Measurements from ENCODE around the gene KCNIP2. TPM values are rescaled to one million over a fixed set of nuclear protein-coding genes. Genes with fewer than 3 reads are reported as not detected.

KCNIP2 gene
- total and polyA plus RNA-seq, 2 of the 4 experiments (the other 2 are of a cell fraction), result under 0.01 to 0.87 TPM

GRCh38 chr10:101828766-101829551 lies 14.6 kb downstream of the KCNIP2 start:
- Histone ChIP-seq H2BK5ac (ENCODE audit: low read depth, low read length, poor library complexity, severe bottlenecking) (no peak overlapping the region), H2AK9ac (replicated peaks; ENCODE audit: low read depth, low read length, poor library complexity) (peak overlapping the region; percentile 32), H3K56ac (ENCODE audit: extremely low read depth, insufficient read depth, low read length) (no peak overlapping the region), H3K9me1 (ENCODE audit: insufficient read depth, low read length) (peaks cover 26% of the 10 kb centered on the region), H2BK120ac (ENCODE audit: low read depth, low read length) (no peak overlapping the region), H2BK15ac (ENCODE audit: low read depth, low read length) (no peak overlapping the region), H2BK20ac (ENCODE audit: low read depth, low read length) (no peak overlapping the region), H3K36me3 (ENCODE audit: control insufficient read depth, insufficient read depth, low read length) (no peaks in the 10 kb centered on the region; the same call in 1 of the 2 replicates), H3K4me1 (ENCODE audit: control insufficient read depth, insufficient read depth, low read length) (peaks cover 6% of the 10 kb centered on the region), H3K23ac (ENCODE audit: low read depth, low read length) (no peak overlapping the region), H3K4ac (ENCODE audit: low read depth, low read length) (no peak overlapping the region), H4K5ac (ENCODE audit: low read depth, low read length) (no peak overlapping the region), H3K79me1 (ENCODE audit: low read depth in 1 of 2, low read length in 2 of 2) (peaks cover 0 to 25% of the 10 kb centered on the region in 2 experiments; a peak in 2 of 4 replicates), H3K9ac (ENCODE audit: low read depth, low read length) (no peak overlapping the region), H2AFZ (replicated peaks; ENCODE audit: low read length, poor library complexity) (no peak overlapping the region), H2AK5ac (ENCODE audit: low read depth, low read length) (no peak overlapping the region), H4K91ac (ENCODE audit: insufficient read depth, low read depth, low read length) (no peak overlapping the region), H3K18ac (ENCODE audit: low read depth, low read length) (no peak overlapping the region), H3K9me3 (ENCODE audit: control insufficient read depth, insufficient read depth, low read length) (no peaks in the 10 kb centered on the region), H3K14ac (replicated peaks; ENCODE audit: low read depth, low read length) (no peak overlapping the region), H4K20me1 (ENCODE audit: insufficient read depth, low read length) (peaks cover 8% of the 10 kb centered on the region), H3K4me3 (ENCODE audit: insufficient read depth, low read depth, low read length) (no peak overlapping the region), H3K4me2 (ENCODE audit: low read depth, low read length) (no peak overlapping the region), H3K27ac (ENCODE audit: insufficient read depth, low read length) (no peak overlapping the region), H3K27me3 (ENCODE audit: control insufficient read depth, insufficient read depth, low read length) (no peaks in the 10 kb centered on the region), H4K8ac (ENCODE audit: low read depth in 2 of 2, low read length in 2 of 2) (no peak overlapping the region)
- WGBS, 2 experiments (ENCODE audit: extremely low coverage in 2 of 2, insufficient read length in 1 of 2), result 75% methylated on average over 7 of the region's 39 CpGs; no CpG with 5 or more reads in 1 of the 2 experiments
- ChIA-PET POLR2A (ENCODE audit: unreplicated experiment) (no interaction called here), CTCF (no interaction called here)
- no peak for TF ChIP-seq CEBPB (IDR thresholded peaks at IDR 0.05; ENCODE audit: low read depth, low read length)
- no peak for TF ChIP-seq BHLHE40 (IDR thresholded peaks at IDR 0.05; ENCODE audit: low read depth, low read length)
- TF ChIP-seq RFX5 (IDR thresholded peaks at IDR 0.05; ENCODE audit: low read depth, low read length), result no peak
- TF ChIP-seq NFE2L2 (IDR thresholded peaks at IDR 0.05; ENCODE audit: low read depth, low read length), result no peak
- no peak for TF ChIP-seq SMC3 (IDR thresholded peaks at IDR 0.05; ENCODE audit: low read depth, low read length)
- TF ChIP-seq CHD1 (IDR thresholded peaks at IDR 0.05; ENCODE audit: low read depth, low read length), result no peak
- no peak for TF ChIP-seq MAZ (IDR thresholded peaks at IDR 0.05; ENCODE audit: borderline replicate concordance, low read depth, low read length)
- TF ChIP-seq FOS (IDR thresholded peaks at IDR 0.05; ENCODE audit: low read depth, low read length), result no peak
- TF ChIP-seq POLR2A (IDR thresholded peaks at IDR 0.05; ENCODE audit: low read depth, low read length), result no peak
- no peak for TF ChIP-seq ELK1 (IDR thresholded peaks at IDR 0.05; ENCODE audit: borderline replicate concordance, low read depth, low read length)
- TF ChIP-seq CTCF (conservative IDR thresholded peaks at IDR 0.05; ENCODE audit: low read depth, low read length), result no peak
- no peak for DNase-seq
- intact Hi-C loops (cut with micrococcal nuclease) (no loop called here), dilution Hi-C loops (cut with HindIII; ENCODE audit: low sequenced_read_pairs, unreplicated experiment) (no loop called here), in situ Hi-C loops (cut with MboI; ENCODE audit: low sequenced_read_pairs) (no loop called here)
- no TSS peak for BruUV-seq (replicated peaks)
- no peak for ATAC-seq (ENCODE audit: low read depth)

Measured in IMR-90 (cell line).